ENCODE results near the gene IL17RD. TPM values are rescaled to one million over a fixed set of nuclear protein-coding genes. Genes with fewer than 3 reads are reported as not detected.
A peak's percentile ranks its signal among the peaks of the same experiment; 100 is the strongest.

The IL17RD gene
- total RNA-seq, 1 experiment from 2014 or later: 3.1 TPM

DNA sequence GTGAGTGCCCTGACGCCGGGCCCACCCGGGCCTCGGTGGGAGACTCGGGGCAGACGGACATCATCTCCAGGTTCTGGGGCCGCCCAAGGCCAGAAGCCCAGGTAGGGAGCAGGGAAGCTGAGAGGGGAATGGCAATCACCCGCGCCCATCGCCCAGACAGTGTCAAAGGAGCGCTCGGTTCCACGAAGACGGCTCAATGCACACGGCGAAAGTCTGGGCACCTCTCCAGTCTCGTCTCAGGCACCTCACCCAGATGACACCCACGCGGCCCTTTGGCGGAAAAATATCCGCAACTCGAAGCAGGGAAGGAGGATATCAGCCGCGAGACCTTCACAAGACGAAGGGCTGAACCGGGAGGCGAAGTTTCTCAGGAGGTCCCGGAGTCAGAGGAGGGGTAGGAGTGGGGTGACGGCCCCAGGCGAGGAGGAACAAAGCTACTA is 916 bp downstream of the IL17RD start:
- intact Hi-C loops (cut with micrococcal nuclease; ENCODE audit: unreplicated experiment): no loop called here
- no peaks in the 10 kb centered on the region for H3K36me3 ChIP-seq (ENCODE audit: control insufficient read depth, insufficient read depth, low read length)
- H3K4me3 ChIP-seq (ENCODE audit: low read depth, low read length): peak overlapping the region; percentile 86
- ChIA-PET POLR2A (no interaction called here), CTCF (no interaction called here)
- TF ChIP-seq CTCF (IDR thresholded peaks at IDR 0.05; ENCODE audit: insufficient read depth in 1 of 2, low read depth in 1 of 2, low read length in 1 of 2, severe bottlenecking in 1 of 2, unreplicated experiment in 1 of 2): no peak
- H3K4me3 Mint-ChIP-seq (ENCODE audit: unreplicated experiment): peak overlapping the region; percentile 77
- no peaks in the 10 kb centered on the region for H3K9me3 ChIP-seq
- H3K4me1 ChIP-seq: 0 out of 2 replicates have a peak, but pooled peaks cover 6% of the 10 kb centered on the region
- no peaks in the 10 kb centered on the region for H3K9me3 Mint-ChIP-seq (ENCODE audit: unreplicated experiment)
- peaks cover 8% of the 10 kb centered on the region for H3K36me3 Mint-ChIP-seq (ENCODE audit: insufficient read depth, unreplicated experiment)
- DNase-seq: no peak
- H3K27me3 ChIP-seq (replicated peaks; ENCODE audit: control insufficient read depth, insufficient read depth, low read length): no peaks in the 10 kb centered on the region
- peaks cover 12% of the 10 kb centered on the region for H3K4me1 Mint-ChIP-seq (ENCODE audit: low read depth, unreplicated experiment)
- H3K27ac Mint-ChIP-seq (ENCODE audit: unreplicated experiment): no peak overlapping the region
- H3K27me3 Mint-ChIP-seq (ENCODE audit: insufficient read depth, unreplicated experiment): no peaks in the 10 kb centered on the region
- no TSS peak for BruUV-seq (replicated peaks)

DNA sequence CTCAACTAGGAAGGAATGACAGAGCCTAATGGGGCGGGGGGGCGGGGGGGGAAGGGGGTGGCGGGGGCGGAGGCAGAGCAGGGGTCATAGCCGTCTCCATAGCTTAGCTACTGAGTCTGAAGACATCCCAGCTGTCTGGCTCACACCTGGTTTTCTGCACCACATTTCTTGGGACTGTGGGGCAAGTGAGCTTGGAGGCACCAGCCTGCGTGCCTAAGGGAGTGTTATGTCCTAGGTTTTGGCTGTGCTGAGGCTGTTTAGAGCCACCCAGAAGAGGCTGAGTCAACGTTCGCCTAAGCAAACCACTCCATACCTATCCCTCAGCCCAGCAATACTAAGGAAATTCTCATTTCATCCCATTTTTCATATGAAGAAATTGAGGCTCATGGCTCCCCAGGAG is 1.4 kb downstream of the IL17RD start:
- Mint-ChIP-seq H3K4me3 (ENCODE audit: unreplicated experiment) (peak overlapping the region; percentile 77), H3K27ac (ENCODE audit: unreplicated experiment) (no peak overlapping the region), H3K36me3 (ENCODE audit: insufficient read depth, unreplicated experiment) (peaks cover 8% of the 10 kb centered on the region), H3K9me3 (ENCODE audit: unreplicated experiment) (no peaks in the 10 kb centered on the region), H3K4me1 (ENCODE audit: low read depth, unreplicated experiment) (peaks cover 12% of the 10 kb centered on the region), H3K27me3 (ENCODE audit: insufficient read depth, unreplicated experiment) (no peaks in the 10 kb centered on the region)
- intact Hi-C loops (cut with micrococcal nuclease; ENCODE audit: unreplicated experiment): no loop called here
- ChIA-PET POLR2A (no interaction called here), CTCF (no interaction called here)
- Histone ChIP-seq H3K4me1 (0 out of 2 replicates have a peak, but pooled peaks cover 6% of the 10 kb centered on the region), H3K36me3 (ENCODE audit: control insufficient read depth, insufficient read depth, low read length) (no peaks in the 10 kb centered on the region), H3K4me3 (ENCODE audit: low read depth, low read length) (no peak overlapping the region), H3K9me3 (no peaks in the 10 kb centered on the region), H3K27me3 (replicated peaks; ENCODE audit: control insufficient read depth, insufficient read depth, low read length) (no peaks in the 10 kb centered on the region)
- no peak for TF ChIP-seq CTCF (IDR thresholded peaks at IDR 0.05; ENCODE audit: insufficient read depth in 1 of 2, low read depth in 1 of 2, low read length in 1 of 2, severe bottlenecking in 1 of 2, unreplicated experiment in 1 of 2)
- no TSS peak for BruUV-seq (replicated peaks)
- DNase-seq: no peak

DNA sequence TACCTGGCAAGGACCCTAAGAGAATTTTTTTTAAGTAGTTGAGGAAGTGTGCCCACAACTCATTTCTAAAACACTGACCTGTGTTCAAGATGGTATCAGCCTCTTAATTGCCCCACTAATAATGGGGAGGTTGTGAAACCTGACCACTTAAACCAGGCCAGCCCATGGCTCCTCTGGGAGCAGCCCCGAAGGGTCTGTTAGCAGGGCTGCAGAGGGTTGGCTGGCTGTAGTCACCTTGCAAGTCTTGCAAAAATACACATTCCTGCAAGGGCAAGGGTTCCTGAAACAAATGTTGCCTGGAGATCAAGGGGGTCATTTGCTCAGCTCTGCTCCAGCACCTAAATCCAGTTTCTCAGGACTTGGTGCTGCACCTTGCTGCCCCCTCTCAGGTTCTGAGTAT is 3.2 kb downstream of the IL17RD start:
- Histone ChIP-seq H3K9me3 (no peaks in the 10 kb centered on the region), H3K4me3 (ENCODE audit: low read depth, low read length) (no peak overlapping the region), H3K27me3 (replicated peaks; ENCODE audit: control insufficient read depth, insufficient read depth, low read length) (no peaks in the 10 kb centered on the region), H3K4me1 (0 out of 2 replicates have a peak, but pooled peaks cover 6% of the 10 kb centered on the region), H3K36me3 (ENCODE audit: control insufficient read depth, insufficient read depth, low read length) (no peaks in the 10 kb centered on the region)
- no peak for DNase-seq
- Mint-ChIP-seq H3K27me3 (ENCODE audit: insufficient read depth, unreplicated experiment) (no peaks in the 10 kb centered on the region), H3K9me3 (ENCODE audit: unreplicated experiment) (no peaks in the 10 kb centered on the region), H3K27ac (ENCODE audit: unreplicated experiment) (no peak overlapping the region), H3K4me3 (ENCODE audit: unreplicated experiment) (no peak overlapping the region), H3K4me1 (ENCODE audit: low read depth, unreplicated experiment) (peaks cover 12% of the 10 kb centered on the region), H3K36me3 (ENCODE audit: insufficient read depth, unreplicated experiment) (peaks cover 8% of the 10 kb centered on the region)
- no TSS peak for BruUV-seq (replicated peaks)
- no peak for TF ChIP-seq CTCF (IDR thresholded peaks at IDR 0.05; ENCODE audit: insufficient read depth in 1 of 2, low read depth in 1 of 2, low read length in 1 of 2, severe bottlenecking in 1 of 2, unreplicated experiment in 1 of 2)
- ChIA-PET POLR2A (no interaction called here), CTCF (no interaction called here)
- intact Hi-C loops (cut with micrococcal nuclease; ENCODE audit: unreplicated experiment): loop anchor here (2.0 kb wide), 1 partner anchor 61 kb away; no protein-coding TSS in a partner anchor

All from Caco-2 (cell line).